Lower leg skin (tissue), 4 donors: ENCODE measurements around the gene VEZT. TPM values are rescaled to one million over a fixed set of nuclear protein-coding genes. Genes with fewer than 3 reads are reported as not detected.

Experiments
- DNase-seq, 2 donors: peaks; one replicate each; pipeline ENCODE4 v3.0.0-alpha.2; 2019; ENCODE audit warnings: low spot score in 2 of 2
- H3K4me3 ChIP-seq: fragments of 200-600 bp; sonication (generic); 2 replicates; pipeline ENCODE4 v1.5.1; 2017; ENCODE audit warnings: mild to moderate bottlenecking, low read depth; ENCODE audit not compliant: poor library complexity, severe bottlenecking
- POLR2A ChIP-seq, 2 donors: fragments of 450-650 bp; IDR thresholded peaks; one replicate each; pipeline ENCODE4 v1.6.1; 2016 to 2017; ENCODE audit warnings: antibody characterized with exemption in 2 of 2, mild to moderate bottlenecking in 1 of 2, moderate library complexity in 1 of 2
- WGBS, 2 donors: methylation state at CpG; one replicate each; pipeline ENCODE4 v1.1.5; 2018; 5-methylcytosine and 5-hydroxymethylcytosine counted together
- intact Hi-C: fragments of 100-400 bp; cut with DNase I; formaldehyde crosslinking; loops from one replicate; pipeline ENCODE4 v1.15.0; 2023; ENCODE audit warnings: low total_unique reads
- total RNA-seq, 4 donors: library from RNA; depleted of rRNA; stranded (reverse); fragments of >200 nt; gene quantifications; one replicate each; pipeline ENCODE4 v1.1.0, GENCODE V29; 2016
- TF ChIP-seq, protein P1 (sequence below), 3 donors: fragments of 450-650 bp; IDR thresholded peaks; one replicate each; pipeline ENCODE4 v1.5.1; 2016; ENCODE audit warnings: antibody characterized with exemption in 3 of 3, mild to moderate bottlenecking in 3 of 3, moderate library complexity in 2 of 3

Gene VEZT
- total RNA-seq, 4 donors from 2014 or later = 40.6 to 95.9 (median 46.4) TPM

DNA sequence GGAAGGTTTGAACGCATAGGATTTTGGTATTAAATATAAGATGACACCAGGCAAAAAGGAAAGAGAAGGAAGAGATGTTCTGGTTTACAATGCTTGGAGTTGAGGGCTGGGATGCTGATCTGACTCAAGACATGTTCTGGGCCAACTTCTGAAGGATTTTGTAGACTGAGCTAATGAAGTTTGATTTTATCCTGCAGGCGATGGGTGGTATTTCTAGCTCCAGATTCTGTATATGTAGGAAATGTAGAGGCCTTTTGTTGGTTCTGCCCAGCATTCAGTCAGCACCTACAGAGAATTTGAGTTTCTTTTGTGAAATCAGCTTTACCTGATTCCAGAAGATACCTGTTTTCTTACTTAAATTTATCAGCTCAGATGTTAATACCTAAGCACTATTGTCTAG lies 48.2 kb downstream of the VEZT start:
- intact Hi-C loops = no loop called here
- DNase-seq = no peak
- WGBS, 2 donors = 85 to 92% methylated on average over 2 of the region's 2 CpGs
- H3K4me3 ChIP-seq = no peak overlapping the region
- no peak for TF ChIP-seq POLR2A (IDR thresholded peaks at IDR 0.05)
- TF ChIP-seq, protein P1, sequence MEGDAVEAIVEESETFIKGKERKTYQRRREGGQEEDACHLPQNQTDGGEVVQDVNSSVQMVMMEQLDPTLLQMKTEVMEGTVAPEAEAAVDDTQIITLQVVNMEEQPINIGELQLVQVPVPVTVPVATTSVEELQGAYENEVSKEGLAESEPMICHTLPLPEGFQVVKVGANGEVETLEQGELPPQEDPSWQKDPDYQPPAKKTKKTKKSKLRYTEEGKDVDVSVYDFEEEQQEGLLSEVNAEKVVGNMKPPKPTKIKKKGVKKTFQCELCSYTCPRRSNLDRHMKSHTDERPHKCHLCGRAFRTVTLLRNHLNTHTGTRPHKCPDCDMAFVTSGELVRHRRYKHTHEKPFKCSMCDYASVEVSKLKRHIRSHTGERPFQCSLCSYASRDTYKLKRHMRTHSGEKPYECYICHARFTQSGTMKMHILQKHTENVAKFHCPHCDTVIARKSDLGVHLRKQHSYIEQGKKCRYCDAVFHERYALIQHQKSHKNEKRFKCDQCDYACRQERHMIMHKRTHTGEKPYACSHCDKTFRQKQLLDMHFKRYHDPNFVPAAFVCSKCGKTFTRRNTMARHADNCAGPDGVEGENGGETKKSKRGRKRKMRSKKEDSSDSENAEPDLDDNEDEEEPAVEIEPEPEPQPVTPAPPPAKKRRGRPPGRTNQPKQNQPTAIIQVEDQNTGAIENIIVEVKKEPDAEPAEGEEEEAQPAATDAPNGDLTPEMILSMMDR (IDR thresholded peaks at IDR 0.05) = no peak

DNA sequence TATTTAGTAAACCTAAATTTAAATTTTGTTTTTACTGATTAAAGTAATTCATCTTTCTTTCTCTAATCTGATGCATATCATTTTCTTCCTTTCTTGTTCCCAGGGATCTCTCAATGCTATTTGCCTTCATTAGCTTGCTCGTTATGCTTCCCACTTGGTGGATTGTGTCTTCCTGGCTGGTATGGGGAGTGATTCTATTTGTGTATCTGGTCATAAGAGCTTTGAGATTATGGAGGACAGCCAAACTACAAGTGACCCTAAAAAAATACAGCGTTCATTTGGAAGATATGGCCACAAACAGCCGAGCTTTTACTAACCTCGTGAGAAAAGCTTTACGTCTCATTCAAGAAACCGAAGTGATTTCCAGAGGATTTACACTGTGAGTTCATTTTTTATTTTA lies 48.6 kb downstream of the VEZT start:
- intact Hi-C loops = no loop called here
- WGBS, 2 donors = 94% methylated on average over 6 of the region's 6 CpGs

DNA sequence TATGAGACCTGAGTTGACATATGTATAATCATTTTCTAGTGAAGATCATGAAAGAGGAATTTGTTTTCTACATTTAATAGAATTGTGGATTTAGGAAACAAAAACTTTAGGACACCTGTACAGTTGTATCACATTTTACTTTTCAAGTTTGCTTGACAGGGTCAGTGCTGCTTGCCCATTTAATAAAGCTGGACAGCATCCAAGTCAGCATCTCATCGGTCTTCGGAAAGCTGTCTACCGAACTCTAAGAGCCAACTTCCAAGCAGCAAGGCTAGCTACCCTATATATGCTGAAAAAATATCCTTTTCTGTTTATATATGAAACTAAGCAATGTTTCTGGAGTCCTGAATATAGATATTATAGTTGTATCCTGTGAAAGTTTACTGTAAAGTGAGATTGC lies 52.3 kb downstream of the VEZT start:
- TF ChIP-seq, protein P1 (IDR thresholded peaks at IDR 0.05) = no peak
- TF ChIP-seq POLR2A (IDR thresholded peaks at IDR 0.05) = no peak
- WGBS, 2 donors = 79 to 83% methylated on average over 3 of the region's 3 CpGs
- intact Hi-C loops = no loop called here
- no peak overlapping the region for H3K4me3 ChIP-seq
- no peak for DNase-seq

More for the DNA sequence above, 48.6 kb downstream of the VEZT start:
- no peak for DNase-seq
- TF ChIP-seq, protein P1 (IDR thresholded peaks at IDR 0.05) = no peak
- no peak for TF ChIP-seq POLR2A (IDR thresholded peaks at IDR 0.05)
- no peak overlapping the region for H3K4me3 ChIP-seq

- WGBS, 2 donors = 81 to 89% methylated on average over 2 of the region's 2 CpGs
Measured at GRCh38 chr12:95271465-95271864, 53.9 kb downstream of the VEZT start.

DNA sequence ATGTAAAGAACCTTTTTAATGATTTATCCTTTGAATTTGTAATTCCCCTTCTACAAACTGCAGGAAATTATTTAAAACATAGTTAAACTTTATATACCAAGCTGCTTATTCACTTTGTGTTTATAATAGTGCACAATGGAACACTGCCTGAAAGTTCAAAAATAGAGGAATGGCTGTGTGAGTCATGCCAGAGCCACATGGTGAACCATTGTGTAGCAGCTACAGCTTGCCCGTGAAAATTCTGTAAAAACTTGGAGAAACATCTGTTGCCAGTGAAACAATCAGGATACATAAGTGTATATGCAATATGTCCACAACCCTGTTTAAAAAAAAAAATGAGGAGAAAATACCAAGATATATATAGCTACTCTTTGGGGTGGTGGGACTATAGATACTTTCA lies 59.5 kb downstream of the VEZT start:
- no peak for TF ChIP-seq POLR2A (IDR thresholded peaks at IDR 0.05)
- TF ChIP-seq, protein P1 (IDR thresholded peaks at IDR 0.05) = no peak
- no peak overlapping the region for H3K4me3 ChIP-seq
- DNase-seq = no peak
- 41 to 44% methylated on average over 1 of the region's 1 CpG for WGBS, 2 donors
- intact Hi-C loops = no loop called here

More at GRCh38 chr12:95271465-95271864, 53.9 kb downstream of the VEZT start:
- intact Hi-C loops = no loop called here
- no peak overlapping the region for H3K4me3 ChIP-seq
- DNase-seq = no peak
- TF ChIP-seq, protein P1 (IDR thresholded peaks at IDR 0.05) = no peak
- TF ChIP-seq POLR2A (IDR thresholded peaks at IDR 0.05) = no peak

GRCh38 chr12:95279856-95280255 lies 62.2 kb downstream of the VEZT start:
- no peak for DNase-seq
- TF ChIP-seq, protein P1 (IDR thresholded peaks at IDR 0.05) = no peak
- TF ChIP-seq POLR2A (IDR thresholded peaks at IDR 0.05) = no peak
- intact Hi-C loops = no loop called here
- WGBS, 2 donors = 97 to 98% methylated on average over 4 of the region's 4 CpGs
- no peak overlapping the region for H3K4me3 ChIP-seq
